Gastrocnemius medialis (tissue), 4 donors: ENCODE data around the gene CD79B.

Source experiments
- POLR2A ChIP-seq, 2 donors: fragments of 450-650 bp; IDR thresholded peaks; one replicate each; pipeline ENCODE4 v1.6.1; 2017; ENCODE audit warnings: antibody characterized with exemption in 2 of 2, mild to moderate bottlenecking in 2 of 2, moderate library complexity in 2 of 2
- TF ChIP-seq, protein P1 (sequence below), 5 experiments: fragments of 450-650 bp in 3 of 5; fragments of 200-600 bp in 2 of 5; sonication (generic) in 2 of 5; IDR thresholded peaks in 4 of 5; conservative IDR thresholded peaks in 1 of 5; 1 replicate in 4 of 5; 2 replicates in 1 of 5; pipeline ENCODE4 v1.5.1; 2016 to 2019; ENCODE audit warnings: antibody characterized with exemption in 5 of 5, mild to moderate bottlenecking in 3 of 5, moderate library complexity in 3 of 5

GRCh38 chr17:63939884-63940283 is 7.8 kb upstream of the CD79B start:
- TF ChIP-seq, protein P1, sequence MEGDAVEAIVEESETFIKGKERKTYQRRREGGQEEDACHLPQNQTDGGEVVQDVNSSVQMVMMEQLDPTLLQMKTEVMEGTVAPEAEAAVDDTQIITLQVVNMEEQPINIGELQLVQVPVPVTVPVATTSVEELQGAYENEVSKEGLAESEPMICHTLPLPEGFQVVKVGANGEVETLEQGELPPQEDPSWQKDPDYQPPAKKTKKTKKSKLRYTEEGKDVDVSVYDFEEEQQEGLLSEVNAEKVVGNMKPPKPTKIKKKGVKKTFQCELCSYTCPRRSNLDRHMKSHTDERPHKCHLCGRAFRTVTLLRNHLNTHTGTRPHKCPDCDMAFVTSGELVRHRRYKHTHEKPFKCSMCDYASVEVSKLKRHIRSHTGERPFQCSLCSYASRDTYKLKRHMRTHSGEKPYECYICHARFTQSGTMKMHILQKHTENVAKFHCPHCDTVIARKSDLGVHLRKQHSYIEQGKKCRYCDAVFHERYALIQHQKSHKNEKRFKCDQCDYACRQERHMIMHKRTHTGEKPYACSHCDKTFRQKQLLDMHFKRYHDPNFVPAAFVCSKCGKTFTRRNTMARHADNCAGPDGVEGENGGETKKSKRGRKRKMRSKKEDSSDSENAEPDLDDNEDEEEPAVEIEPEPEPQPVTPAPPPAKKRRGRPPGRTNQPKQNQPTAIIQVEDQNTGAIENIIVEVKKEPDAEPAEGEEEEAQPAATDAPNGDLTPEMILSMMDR (IDR thresholded peaks at IDR 0.05 in 4 of 5, conservative IDR thresholded peaks at IDR 0.05 in 1 of 5) = no peak
- no peak for TF ChIP-seq POLR2A (IDR thresholded peaks at IDR 0.05)
